Activated T-helper 2 cell treated with anti-CD3 and anti-CD28 coated beads, Interferon-gamma antibody, Interleukin-2, Interleukin-4, amounts not matched to agents 10 μg/mL and 5 μg/mL and 100 μg/mL, durations not matched to agents 14 hours and 24 hours and 36 hours (primary cell): ENCODE results near the gene LRRC15. TPM values are rescaled to one million over a fixed set of nuclear protein-coding genes. Genes with fewer than 3 reads are reported as not detected.

Source experiments
- DNase-seq: peaks from one replicate; pipeline ENCODE4 v3.0.0; 2021; ENCODE audit warnings: low spot score
- H3K27ac Mint-ChIP-seq: one replicate; pipeline ENCODE4 v1.8.0; 2021; ENCODE audit warnings: mixed read lengths
- H3K27me3 Mint-ChIP-seq: one replicate; pipeline ENCODE4 v1.8.0; 2021; ENCODE audit warnings: low read depth, mixed read lengths
- H3K36me3 Mint-ChIP-seq: one replicate; pipeline ENCODE4 v1.8.0; 2021; ENCODE audit warnings: low read depth, mixed read lengths
- H3K4me1 Mint-ChIP-seq: one replicate; pipeline ENCODE4 v1.8.0; 2021; ENCODE audit warnings: low read depth, mixed read lengths
- H3K4me3 Mint-ChIP-seq: one replicate; pipeline ENCODE4 v1.8.0; 2021; ENCODE audit warnings: low read depth, mild to moderate bottlenecking, moderate library complexity, mixed read lengths
- H3K9me3 Mint-ChIP-seq: one replicate; pipeline ENCODE4 v1.8.0; 2021; ENCODE audit warnings: mixed read lengths
- intact Hi-C: fragments of 100-400 bp; cut with micrococcal nuclease; formaldehyde crosslinking; loops from one replicate; pipeline ENCODE4 v1.15.1; 2023
- total RNA-seq: library from RNA; stranded (reverse); gene quantifications from 2 replicates; pipeline ENCODE4 v1.2.3, GENCODE V29; 2022

The LRRC15 gene
- total RNA-seq, 1 donor from 2014 or later: not detected

DNA sequence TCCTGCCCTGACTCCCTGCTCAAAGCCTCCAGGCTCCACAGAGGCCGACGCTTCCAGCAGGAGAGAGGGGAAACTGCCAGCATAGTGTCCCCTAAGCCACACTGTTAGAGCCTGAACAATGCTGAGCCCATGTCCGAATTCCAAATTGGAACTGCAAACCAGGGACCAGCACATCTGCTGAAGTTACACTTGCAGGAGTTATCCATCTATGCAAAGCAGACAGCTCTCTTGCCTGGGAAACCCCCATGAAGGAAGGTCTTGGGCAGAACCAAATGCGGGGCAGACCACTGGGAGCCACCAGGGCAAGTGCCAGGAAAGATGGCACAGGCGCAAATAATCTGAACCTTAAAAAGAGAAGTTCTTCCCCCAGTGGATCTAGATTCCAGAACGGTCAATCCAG is 625 bp downstream of the LRRC15 start:
- Mint-ChIP-seq H3K4me1 (no peaks in the 10 kb centered on the region), H3K9me3 (no peaks in the 10 kb centered on the region), H3K36me3 (no peaks in the 10 kb centered on the region), H3K27ac (no peak overlapping the region), H3K27me3 (peaks cover 27% of the 10 kb centered on the region), H3K4me3 (no peak overlapping the region)
- intact Hi-C loops: no loop called here
- no peak for DNase-seq

DNA sequence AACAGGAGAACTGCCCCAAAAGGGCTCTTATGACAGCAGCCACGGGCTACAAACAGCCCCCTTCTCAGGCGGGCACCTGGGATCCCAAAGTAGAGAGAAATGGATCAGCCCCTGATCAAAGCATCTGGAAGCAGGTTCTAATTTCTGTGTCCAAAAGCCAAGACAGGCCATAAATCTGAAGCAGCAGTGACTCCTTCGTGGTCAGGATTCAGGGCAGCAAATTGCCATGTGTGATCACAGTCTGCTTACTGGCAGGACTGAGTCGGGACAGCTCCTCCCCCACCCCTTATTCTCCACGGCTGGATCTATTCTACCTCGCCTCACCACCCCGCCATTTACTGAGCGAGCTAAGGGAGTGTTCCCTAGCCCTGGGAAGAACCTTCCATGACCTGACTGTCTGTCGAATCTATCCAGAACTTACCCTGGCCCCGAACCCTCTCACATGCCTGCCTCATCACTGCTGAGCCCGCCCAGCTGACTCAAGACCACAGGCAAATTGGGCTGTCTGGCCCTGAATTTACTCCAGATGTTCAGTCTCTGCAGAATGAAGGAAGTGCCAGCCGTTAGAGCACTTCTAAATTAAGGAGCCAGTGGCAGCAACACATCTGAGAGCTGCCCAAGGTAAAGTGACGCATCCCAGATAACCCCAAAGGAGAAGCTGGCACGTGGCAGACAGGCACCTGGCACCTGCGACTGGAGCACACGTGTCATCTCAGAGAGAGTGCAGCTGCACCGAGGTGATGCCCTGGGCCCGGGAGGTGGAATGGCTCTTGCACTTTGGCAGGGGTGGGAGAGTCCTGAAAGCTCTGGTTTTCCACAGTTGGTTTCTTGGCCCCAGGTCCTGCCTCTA is 1.3 kb downstream of the LRRC15 start:
- no peak overlapping the region for H3K27ac Mint-ChIP-seq
- peaks cover 27% of the 10 kb centered on the region for H3K27me3 Mint-ChIP-seq
- H3K4me3 Mint-ChIP-seq: no peak overlapping the region
- H3K4me1 Mint-ChIP-seq: no peaks in the 10 kb centered on the region
- DNase-seq: no peak
- intact Hi-C loops: no loop called here
- H3K36me3 Mint-ChIP-seq: no peaks in the 10 kb centered on the region
- no peaks in the 10 kb centered on the region for H3K9me3 Mint-ChIP-seq

DNA sequence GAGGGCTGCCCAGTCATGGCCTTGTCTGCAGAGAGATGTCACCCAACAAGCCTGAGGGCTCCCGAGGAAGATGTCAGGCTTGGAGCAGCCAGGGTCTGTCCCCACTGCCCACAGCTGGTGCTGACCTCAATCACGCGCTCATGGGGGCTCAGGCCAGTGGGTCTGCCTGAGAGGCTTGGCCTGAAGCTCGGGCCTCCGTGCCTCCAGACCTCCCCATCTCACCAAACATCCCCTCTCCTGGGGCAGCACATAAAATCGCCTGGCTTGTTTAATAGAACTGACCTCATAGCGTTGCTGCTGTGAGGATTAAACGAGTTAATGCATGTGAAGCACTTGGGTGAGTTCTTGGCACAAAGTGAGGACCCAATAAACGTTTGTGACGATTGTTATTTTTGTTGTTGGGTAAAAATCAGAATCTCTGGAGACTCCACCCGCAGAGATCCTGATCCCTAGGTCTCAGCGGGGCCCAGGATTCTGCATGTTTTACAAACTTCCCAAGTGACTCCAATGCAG is 3.5 kb downstream of the LRRC15 start:
- Mint-ChIP-seq H3K36me3 (no peaks in the 10 kb centered on the region), H3K9me3 (no peaks in the 10 kb centered on the region), H3K27me3 (peaks cover 27% of the 10 kb centered on the region), H3K4me1 (no peaks in the 10 kb centered on the region), H3K27ac (no peak overlapping the region), H3K4me3 (no peak overlapping the region)
- DNase-seq: no peak
- intact Hi-C loops: no loop called here

DNA sequence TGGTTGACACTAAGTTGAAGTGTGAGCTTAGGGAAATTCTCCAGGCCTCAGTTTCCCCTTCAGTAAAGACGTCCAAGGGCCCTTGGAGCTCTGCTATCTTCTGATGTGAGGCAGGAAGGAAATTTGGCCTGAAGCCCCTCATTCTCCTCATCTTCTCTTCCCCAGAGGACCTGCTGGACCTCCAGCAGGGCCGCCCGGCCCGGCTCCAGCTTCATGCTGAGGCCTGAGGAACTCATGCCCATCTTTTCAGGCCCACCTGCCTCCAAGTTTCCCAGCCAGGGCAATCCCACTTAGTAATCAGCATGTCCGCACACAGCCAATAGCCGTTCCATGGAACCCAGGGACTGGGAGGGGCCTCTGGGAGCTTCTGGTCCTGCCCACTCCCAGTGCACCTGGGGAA is 4.0 kb downstream of the LRRC15 start:
- intact Hi-C loops: no loop called here
- no peaks in the 10 kb centered on the region for H3K36me3 Mint-ChIP-seq
- H3K27ac Mint-ChIP-seq: no peak overlapping the region
- H3K27me3 Mint-ChIP-seq: peaks cover 24% of the 10 kb centered on the region
- DNase-seq: no peak
- no peaks in the 10 kb centered on the region for H3K4me1 Mint-ChIP-seq
- no peaks in the 10 kb centered on the region for H3K9me3 Mint-ChIP-seq
- H3K4me3 Mint-ChIP-seq: no peak overlapping the region

DNA sequence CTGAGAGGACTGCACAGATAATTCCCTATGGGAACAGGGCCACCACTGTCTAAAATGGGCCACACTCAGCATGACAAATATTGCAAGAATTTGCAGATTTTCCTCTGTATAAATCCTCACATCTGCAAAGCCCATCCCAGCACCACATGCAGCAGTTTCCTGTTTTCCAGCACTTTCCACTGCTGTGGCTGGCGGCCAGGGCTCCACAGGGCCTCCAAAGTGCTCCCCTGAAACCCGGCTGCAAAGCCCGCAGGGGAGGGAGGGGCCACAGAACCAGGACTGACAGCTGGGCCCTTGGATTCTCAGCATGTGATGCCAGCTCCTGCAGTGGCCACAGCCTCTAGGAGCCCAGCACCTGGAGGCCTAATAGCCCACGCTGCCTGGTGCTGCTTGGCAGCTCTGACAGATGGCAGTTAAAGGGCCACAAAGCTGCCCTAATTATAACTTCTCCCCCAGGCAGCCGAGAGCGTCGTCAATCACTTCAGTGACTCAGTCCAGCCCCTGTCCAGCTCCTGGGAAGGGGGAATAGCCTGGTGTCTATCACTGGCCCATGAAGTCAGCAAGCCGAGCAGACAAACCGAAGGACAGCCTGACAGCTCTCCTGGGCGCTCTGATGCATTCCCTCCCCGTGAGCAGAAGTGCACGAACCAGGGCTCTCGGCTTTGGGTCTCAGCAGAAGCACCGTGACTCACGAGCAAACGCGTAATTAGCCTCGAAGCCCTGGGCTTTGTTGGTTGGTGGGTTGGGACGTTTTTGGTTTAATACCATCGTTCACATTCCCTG is 4.7 kb downstream of the LRRC15 start:
- no peaks in the 10 kb centered on the region for H3K4me1 Mint-ChIP-seq
- no peak overlapping the region for H3K27ac Mint-ChIP-seq
- peaks cover 19% of the 10 kb centered on the region for H3K27me3 Mint-ChIP-seq
- H3K4me3 Mint-ChIP-seq: no peak overlapping the region
- intact Hi-C loops: no loop called here
- no peaks in the 10 kb centered on the region for H3K36me3 Mint-ChIP-seq
- H3K9me3 Mint-ChIP-seq: no peaks in the 10 kb centered on the region
- DNase-seq: no peak

DNA sequence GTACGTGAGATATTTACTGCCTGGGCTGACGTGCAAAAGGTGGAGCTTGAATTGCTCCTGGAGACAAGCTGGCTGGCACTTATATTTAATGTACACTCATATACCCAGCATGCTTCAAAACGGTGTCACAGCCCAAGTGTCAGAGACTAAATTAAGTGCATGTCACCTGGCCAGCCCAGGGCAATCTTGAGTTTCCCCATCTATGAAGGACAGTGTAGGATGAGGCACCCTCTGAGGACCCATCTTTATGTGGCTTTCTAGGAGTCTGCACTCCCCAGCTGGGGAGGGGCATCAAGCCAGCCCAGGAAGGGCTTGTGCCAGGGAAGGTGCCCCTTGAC is 5.3 kb downstream of the LRRC15 start:
- no peak overlapping the region for H3K4me3 Mint-ChIP-seq
- H3K4me1 Mint-ChIP-seq: no peaks in the 10 kb centered on the region
- no peaks in the 10 kb centered on the region for H3K36me3 Mint-ChIP-seq
- DNase-seq: no peak
- H3K27me3 Mint-ChIP-seq: peaks cover 18% of the 10 kb centered on the region
- no peaks in the 10 kb centered on the region for H3K9me3 Mint-ChIP-seq
- no peak overlapping the region for H3K27ac Mint-ChIP-seq
- intact Hi-C loops: no loop called here

DNA sequence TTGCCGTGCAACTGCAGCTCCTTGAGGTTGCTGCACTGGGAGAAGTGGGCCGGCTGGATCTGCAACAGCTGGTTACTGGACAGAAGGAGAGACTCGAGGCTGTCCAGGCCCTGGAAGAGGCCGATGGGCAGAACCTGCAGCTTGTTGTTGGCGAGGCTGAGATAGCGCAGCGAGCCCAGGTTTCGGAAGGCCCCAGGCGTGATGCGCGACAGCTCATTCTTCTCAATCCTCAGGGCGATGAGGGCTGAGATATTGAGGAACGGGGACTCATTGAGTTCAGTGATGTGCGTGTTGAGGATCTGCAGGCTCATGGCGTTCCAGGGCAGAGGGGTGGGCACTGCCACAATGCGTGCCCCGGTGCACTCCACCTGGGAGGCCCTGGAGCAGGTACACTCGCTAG is 9.0 kb downstream of the LRRC15 start:
- H3K4me1 Mint-ChIP-seq: no peaks in the 10 kb centered on the region
- H3K36me3 Mint-ChIP-seq: no peaks in the 10 kb centered on the region
- H3K27me3 Mint-ChIP-seq: no peaks in the 10 kb centered on the region
- no peak overlapping the region for H3K27ac Mint-ChIP-seq
- intact Hi-C loops: no loop called here
- H3K4me3 Mint-ChIP-seq: no peak overlapping the region
- DNase-seq: no peak
- H3K9me3 Mint-ChIP-seq: no peaks in the 10 kb centered on the region

DNA sequence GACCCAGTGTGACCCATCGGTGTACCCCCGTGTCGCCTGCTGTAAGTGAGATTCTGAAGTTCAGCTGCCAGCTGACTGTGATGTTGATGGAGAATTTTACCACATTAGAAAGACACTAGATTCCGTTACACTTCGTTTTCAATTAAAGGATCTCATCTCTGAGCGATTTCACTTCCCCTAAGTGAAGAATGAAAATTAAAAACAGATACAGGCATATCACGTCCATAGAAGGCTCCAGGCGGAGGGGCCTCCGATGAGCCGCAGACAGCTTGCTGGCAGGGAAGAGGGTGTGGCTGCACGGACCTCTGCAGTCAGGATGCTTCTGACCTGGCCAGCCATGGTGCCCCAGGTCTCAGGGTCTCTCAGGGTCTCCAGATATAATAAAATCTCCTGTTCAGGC is 11.9 kb downstream of the LRRC15 start:
- H3K9me3 Mint-ChIP-seq: no peaks in the 10 kb centered on the region
- no peaks in the 10 kb centered on the region for H3K27me3 Mint-ChIP-seq

DNA sequence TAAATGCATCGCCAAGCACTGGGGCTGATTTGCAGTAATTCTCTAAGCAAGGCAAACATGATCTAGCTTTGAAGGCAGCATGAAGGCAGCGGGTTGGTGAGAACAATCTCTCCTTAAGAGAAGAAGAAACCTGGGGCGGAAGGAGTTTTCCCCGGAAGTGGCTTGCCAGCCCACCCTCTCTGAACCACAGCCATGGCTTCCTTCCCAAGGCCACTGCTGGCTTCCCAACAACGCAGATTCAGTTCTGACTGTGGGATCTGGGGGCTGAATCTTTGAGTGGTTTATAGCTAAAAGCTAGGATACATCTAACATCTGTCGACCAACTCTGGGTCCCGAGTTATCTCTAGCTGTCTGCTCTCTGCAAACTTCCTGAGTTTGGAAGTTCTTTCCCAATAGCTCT is 14.2 kb downstream of the LRRC15 start:
- Mint-ChIP-seq H3K9me3 (no peaks in the 10 kb centered on the region), H3K36me3 (no peaks in the 10 kb centered on the region), H3K27ac (no peak overlapping the region), H3K4me3 (no peak overlapping the region), H3K27me3 (no peaks in the 10 kb centered on the region), H3K4me1 (no peaks in the 10 kb centered on the region)
- no peak for DNase-seq
- intact Hi-C loops: no loop called here

More for the DNA sequence above, 11.9 kb downstream of the LRRC15 start:
- no peaks in the 10 kb centered on the region for H3K36me3 Mint-ChIP-seq
- H3K4me3 Mint-ChIP-seq: no peak overlapping the region
- H3K4me1 Mint-ChIP-seq: no peaks in the 10 kb centered on the region
- DNase-seq: no peak
- intact Hi-C loops: no loop called here
- no peak overlapping the region for H3K27ac Mint-ChIP-seq

DNA sequence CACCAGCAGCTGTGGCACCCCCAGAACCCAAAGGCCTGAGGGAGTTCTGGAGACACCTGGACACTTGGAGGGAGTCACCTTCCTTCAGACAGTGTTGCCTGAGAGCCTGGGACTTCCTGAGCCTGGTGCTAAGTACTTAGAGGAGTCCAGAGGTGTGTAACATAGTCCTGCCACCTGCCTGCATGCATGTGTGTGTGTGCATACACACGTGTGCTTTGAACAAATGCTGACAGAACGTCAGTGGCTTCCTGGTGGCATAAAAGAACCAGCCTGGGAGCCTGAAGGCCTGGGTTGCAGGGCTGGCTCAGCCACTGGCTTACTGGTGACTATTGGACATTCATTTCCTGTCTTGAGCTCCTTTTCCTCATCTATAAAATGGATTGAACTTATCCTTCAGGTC is 15.2 kb downstream of the LRRC15 start:
- no peak overlapping the region for H3K27ac Mint-ChIP-seq
- no peak overlapping the region for H3K4me3 Mint-ChIP-seq
- H3K36me3 Mint-ChIP-seq: no peaks in the 10 kb centered on the region
- no peak for DNase-seq
- H3K27me3 Mint-ChIP-seq: peaks cover 2% of the 10 kb centered on the region
- intact Hi-C loops: no loop called here
- H3K9me3 Mint-ChIP-seq: no peaks in the 10 kb centered on the region
- H3K4me1 Mint-ChIP-seq: no peaks in the 10 kb centered on the region

DNA sequence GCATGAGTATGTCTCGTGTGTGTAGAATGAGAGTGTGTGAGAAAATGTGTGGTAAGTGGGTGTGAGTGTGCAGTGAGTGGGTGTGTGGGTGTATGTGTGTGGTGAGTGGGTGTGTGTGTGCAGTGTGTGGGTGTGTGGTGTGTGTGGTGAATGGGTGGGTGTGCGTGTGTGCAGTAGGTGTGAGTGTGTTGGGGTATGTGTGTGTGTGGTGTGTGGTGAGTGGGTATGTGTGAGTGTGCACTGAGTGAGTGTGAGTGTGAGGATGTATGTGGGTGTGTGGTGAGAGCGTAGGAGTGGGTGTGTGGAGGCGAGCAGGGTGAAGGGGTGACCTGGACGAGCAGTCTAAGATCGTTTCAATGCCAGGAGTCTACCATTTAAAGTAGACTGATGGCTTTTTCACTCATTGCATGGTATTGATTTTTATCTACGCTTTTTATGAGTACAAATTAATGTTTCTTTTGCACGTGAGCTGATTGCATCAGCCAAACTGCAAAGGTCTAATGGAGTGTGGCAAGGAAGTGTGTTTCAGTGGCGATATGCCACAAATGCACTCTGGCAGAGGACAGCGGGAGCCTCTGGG is 16.8 kb downstream of the LRRC15 start:
- DNase-seq: no peak
- Mint-ChIP-seq H3K4me3 (no peak overlapping the region), H3K36me3 (no peaks in the 10 kb centered on the region), H3K27ac (no peak overlapping the region), H3K4me1 (no peaks in the 10 kb centered on the region), H3K27me3 (peaks cover 2% of the 10 kb centered on the region), H3K9me3 (no peaks in the 10 kb centered on the region)
- intact Hi-C loops: no loop called here

DNA sequence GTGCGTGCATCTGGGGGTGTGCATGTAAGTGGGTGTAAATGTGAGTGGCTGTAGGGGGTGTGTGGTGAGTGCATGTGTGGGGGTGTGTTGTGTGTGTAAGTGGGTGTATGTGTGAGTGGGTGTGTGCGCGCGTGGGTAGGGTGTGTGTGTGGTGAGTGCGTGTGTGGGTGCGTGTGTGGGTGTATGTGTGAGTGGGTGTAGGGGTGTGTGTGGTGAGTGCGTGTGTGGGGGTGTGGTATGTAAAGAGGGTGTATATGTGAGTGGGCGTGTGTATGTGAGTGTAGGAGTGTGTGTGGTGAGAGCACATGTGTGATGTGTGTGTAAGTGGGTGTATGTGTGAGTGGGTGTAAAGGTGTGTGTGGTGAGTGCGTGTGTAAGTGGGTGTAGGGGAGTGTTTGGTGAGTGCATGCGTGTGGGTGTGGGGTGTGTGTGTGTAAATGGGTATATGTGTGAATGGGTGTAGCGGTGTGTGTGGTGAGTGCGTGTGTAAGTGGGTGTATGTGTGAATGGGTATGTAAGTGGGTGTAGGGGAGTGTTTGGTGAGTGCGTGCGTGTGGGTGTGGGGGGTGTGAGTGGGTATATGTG is 17.5 kb downstream of the LRRC15 start:
- intact Hi-C loops: no loop called here
- Mint-ChIP-seq H3K27me3 (peaks cover 2% of the 10 kb centered on the region), H3K27ac (no peak overlapping the region), H3K9me3 (no peaks in the 10 kb centered on the region), H3K36me3 (no peaks in the 10 kb centered on the region), H3K4me1 (no peaks in the 10 kb centered on the region), H3K4me3 (no peak overlapping the region)
- no peak for DNase-seq
